ENCODE measurements around the gene ANKRD44. TPM values are rescaled to one million over a fixed set of nuclear protein-coding genes. Genes with fewer than 3 reads are reported as not detected.

ANKRD44 gene
- total RNA-seq, 1 donor from 2014 or later, result 3.4 TPM

- Histone ChIP-seq H3K4me1 (no peaks in the 10 kb centered on the region), H3K4me2 (no peak overlapping the region), H2AFZ (replicated peaks) (no peak overlapping the region), H4K20me1 (ENCODE audit: low read depth) (no peaks in the 10 kb centered on the region), H3K27me3 (no peaks in the 10 kb centered on the region), H3K27ac (no peak overlapping the region), H3K4me3 (no peak overlapping the region), H3F3A (ENCODE audit: low read depth) (no peaks in the 10 kb centered on the region), H3K36me3 (no peaks in the 10 kb centered on the region), H3K79me2 (ENCODE audit: low read depth) (no peaks in the 10 kb centered on the region), H3K9me3 (ENCODE audit: low read depth) (no peaks in the 10 kb centered on the region), H3K9ac (no peak overlapping the region)
- H3K36me3 Mint-ChIP-seq, result no peaks in the 10 kb centered on the region
- H3K27me3 Mint-ChIP-seq (ENCODE audit: insufficient read depth, low read depth), result peaks cover 2% of the 10 kb centered on the region
- H3K4me3 Mint-ChIP-seq, result no peak overlapping the region
- H3K9me3 Mint-ChIP-seq, result no peaks in the 10 kb centered on the region
- DNase-seq (ENCODE audit: low spot score), result no peak
- H3K4me1 Mint-ChIP-seq, result peaks cover 2% of the 10 kb centered on the region
- TF ChIP-seq EZH2 (IDR thresholded peaks at IDR 0.05) (no peak), EZH2phosphoT487 (IDR thresholded peaks at IDR 0.05) (no peak), CTCF (IDR thresholded peaks at IDR 0.05) (no peak)
- H3K27ac Mint-ChIP-seq, result peak overlapping the region; percentile 14
These were observed 47.4 kb upstream of the ANKRD44 start for GRCh38 chr2:197357986-197358385.

GRCh38 chr2:197356136-197356535 is 45.6 kb upstream of the ANKRD44 start:
- peak overlapping the region; percentile 4 for H3K27ac Mint-ChIP-seq
- H3K4me3 Mint-ChIP-seq, result no peak overlapping the region
- H3K36me3 Mint-ChIP-seq, result no peaks in the 10 kb centered on the region
- no peak overlapping the region for H3K9ac ChIP-seq
- no peaks in the 10 kb centered on the region for H3K9me3 Mint-ChIP-seq
- no peak overlapping the region for H3K4me3 ChIP-seq
- H3F3A ChIP-seq (ENCODE audit: low read depth), result no peaks in the 10 kb centered on the region
- no peak overlapping the region for H3K27ac ChIP-seq
- H3K36me3 ChIP-seq, result no peaks in the 10 kb centered on the region
- H3K4me1 Mint-ChIP-seq, result peaks cover 2% of the 10 kb centered on the region
- peaks cover 4% of the 10 kb centered on the region for H3K27me3 Mint-ChIP-seq (ENCODE audit: insufficient read depth, low read depth)
- TF ChIP-seq EZH2phosphoT487 (IDR thresholded peaks at IDR 0.05) (no peak), CTCF (IDR thresholded peaks at IDR 0.05) (peak; percentile 45), EZH2 (IDR thresholded peaks at IDR 0.05) (no peak)
- no peaks in the 10 kb centered on the region for H3K27me3 ChIP-seq
- H2AFZ ChIP-seq (replicated peaks), result peak overlapping the region; percentile 26
- H4K20me1 ChIP-seq (ENCODE audit: low read depth), result no peaks in the 10 kb centered on the region
- no peaks in the 10 kb centered on the region for H3K4me1 ChIP-seq
- no peak overlapping the region for H3K4me2 ChIP-seq
- DNase-seq (ENCODE audit: low spot score), result peak; percentile 21
- no peaks in the 10 kb centered on the region for H3K79me2 ChIP-seq (ENCODE audit: low read depth)
- no peaks in the 10 kb centered on the region for H3K9me3 ChIP-seq (ENCODE audit: low read depth)

GRCh38 chr2:197354169-197354558 is 43.6 kb upstream of the ANKRD44 start:
- H3K27me3 ChIP-seq, result no peaks in the 10 kb centered on the region
- Mint-ChIP-seq H3K27me3 (ENCODE audit: insufficient read depth, low read depth) (peaks cover 9% of the 10 kb centered on the region), H3K4me3 (no peak overlapping the region), H3K36me3 (no peaks in the 10 kb centered on the region), H3K27ac (no peak overlapping the region), H3K9me3 (no peaks in the 10 kb centered on the region), H3K4me1 (peaks cover 1% of the 10 kb centered on the region)
- no peak for DNase-seq (ENCODE audit: low spot score)
- no peak overlapping the region for H3K4me3 ChIP-seq
- H3K9me3 ChIP-seq (ENCODE audit: low read depth), result no peaks in the 10 kb centered on the region
- H3K4me1 ChIP-seq, result no peaks in the 10 kb centered on the region
- no peaks in the 10 kb centered on the region for H3K36me3 ChIP-seq
- H3K27ac ChIP-seq, result no peak overlapping the region
- TF ChIP-seq EZH2phosphoT487 (IDR thresholded peaks at IDR 0.05) (no peak), CTCF (IDR thresholded peaks at IDR 0.05) (no peak)
- H2AFZ ChIP-seq (replicated peaks), result no peak overlapping the region
- H4K20me1 ChIP-seq (ENCODE audit: low read depth), result no peaks in the 10 kb centered on the region
- no peaks in the 10 kb centered on the region for H3K79me2 ChIP-seq (ENCODE audit: low read depth)
- H3K9ac ChIP-seq, result no peak overlapping the region
- H3K4me2 ChIP-seq, result no peak overlapping the region
- no peaks in the 10 kb centered on the region for H3F3A ChIP-seq (ENCODE audit: low read depth)
